T-helper 1 cell (primary cell): ENCODE results near the gene REL.
"Not testable (repeated sequence)": the region's sequence is repeated elsewhere in the genome, so short reads cannot be mapped to it uniquely, and the experiment has no call there.

Experiments used
- DNase-seq, 5 donors: peaks; one replicate each; pipeline ENCODE4 v3.0.0-alpha.2; 2012 to 2020
- total RNA-seq, 4 donors: gene quantifications; one replicate each; lab custom pipeline; 2026; lab: John Stamatoyannopoulos, UW

REL gene
- total RNA-seq: 91.8 to 181 (median 140) reads per million in 4 donors

DNA sequence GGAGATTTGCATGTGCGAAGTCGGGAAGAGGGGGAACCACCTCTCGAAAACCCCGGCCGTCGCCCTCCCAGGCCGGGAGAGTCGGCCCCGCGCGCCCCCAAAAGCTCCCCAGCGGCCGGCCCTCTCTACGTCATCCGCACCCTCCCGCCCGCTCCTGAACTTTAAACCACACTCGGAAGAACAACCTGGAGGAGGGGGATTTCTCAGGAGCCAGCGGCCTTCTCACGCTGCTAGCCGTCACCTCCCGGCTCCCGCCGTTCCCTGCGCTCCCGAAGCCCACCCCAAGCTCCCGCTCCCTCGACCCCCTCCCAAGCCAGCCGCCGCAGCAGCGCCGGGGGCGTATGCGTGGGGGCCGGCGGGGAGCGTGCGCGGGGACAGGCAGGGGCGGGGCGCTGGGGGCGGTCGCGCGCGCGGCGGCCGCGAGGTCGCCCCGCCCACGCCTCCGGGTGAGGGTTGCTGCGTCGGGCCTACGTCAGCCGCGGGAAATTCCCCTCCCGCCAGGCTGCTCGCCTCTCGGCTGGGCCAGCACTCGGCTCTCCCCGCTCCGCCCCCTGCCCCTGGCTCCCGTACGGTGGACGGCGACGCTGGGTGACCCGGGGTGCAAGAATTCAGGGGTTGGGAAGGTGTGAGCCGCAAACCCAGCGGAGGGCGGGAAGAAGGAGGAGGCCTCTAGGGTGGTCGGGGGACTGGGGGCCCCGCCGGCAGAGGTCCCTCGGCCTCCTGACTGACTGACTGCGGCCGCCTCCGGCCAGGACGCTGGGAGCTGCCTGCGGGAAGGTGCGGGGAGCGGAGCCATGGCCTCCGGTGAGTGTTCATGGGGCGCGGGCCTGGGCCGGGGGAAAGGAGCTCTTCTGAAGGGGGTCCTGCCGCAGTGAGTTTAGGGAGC lies at the start of gene REL:
Gene REL (plus strand): TSS at position 528 of the 886 bp plus-strand sequence. CDS start 267 bp downstream, at position 795.
- DNase-seq: peak; percentile 81 to 92 (median 86)

- no peak for DNase-seq
These were observed 49.5 kb upstream of the REL start for GRCh38 chr2:60831921-60832320.

DNA sequence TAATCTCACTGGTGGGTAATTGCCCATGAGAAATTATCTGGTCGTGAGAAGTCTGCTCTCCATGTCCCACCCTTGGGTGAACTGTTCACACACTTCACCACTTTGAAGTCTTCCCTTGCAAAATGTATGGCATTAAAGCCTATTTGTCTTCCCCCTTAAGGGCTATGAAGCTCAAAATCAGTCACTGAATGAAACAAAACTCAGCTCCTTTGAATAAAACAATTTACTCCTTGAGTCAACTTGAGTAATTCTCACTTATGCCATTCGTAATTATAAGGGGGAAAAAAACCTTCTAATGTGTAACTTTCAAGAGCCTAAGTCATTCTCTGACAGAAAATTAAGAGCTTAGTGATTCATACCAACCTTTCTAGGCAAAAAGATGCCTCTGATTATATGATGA lies 48.8 kb upstream of the REL start:
- DNase-seq: no peak

- no peak for DNase-seq
These were observed 47.1 kb upstream of the REL start for GRCh38 chr2:60834270-60834717.

DNA sequence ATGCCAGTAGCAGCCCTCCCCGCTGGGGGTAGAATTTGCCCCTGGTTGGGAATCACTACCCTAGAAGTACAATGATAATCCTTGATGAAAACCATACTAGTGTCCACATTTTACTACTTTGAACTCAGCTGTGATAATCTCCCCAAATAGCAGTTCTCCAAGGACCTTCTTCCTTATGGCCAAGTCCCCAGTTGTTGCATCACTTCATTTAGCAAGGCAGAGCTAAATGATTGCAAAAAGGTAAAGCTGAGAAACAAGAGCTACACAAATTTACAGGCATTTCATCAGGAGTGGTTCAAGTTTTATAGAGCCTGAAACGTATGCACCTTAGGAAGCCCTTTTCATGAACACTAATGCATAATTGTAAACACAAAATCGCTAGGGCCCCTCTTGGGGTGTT lies 44.9 kb upstream of the REL start:
- no peak for DNase-seq

- DNase-seq: no peak
These were observed 44.3 kb upstream of the REL start for GRCh38 chr2:60837123-60837522.

- DNase-seq: no peak
These were observed 42.9 kb upstream of the REL start for GRCh38 chr2:60838481-60838880.

- DNase-seq: no peak
These were observed 42.1 kb upstream of the REL start for GRCh38 chr2:60839126-60839813.

- DNase-seq: no peak
These were observed 40.5 kb upstream of the REL start for GRCh38 chr2:60840880-60841279.

DNA sequence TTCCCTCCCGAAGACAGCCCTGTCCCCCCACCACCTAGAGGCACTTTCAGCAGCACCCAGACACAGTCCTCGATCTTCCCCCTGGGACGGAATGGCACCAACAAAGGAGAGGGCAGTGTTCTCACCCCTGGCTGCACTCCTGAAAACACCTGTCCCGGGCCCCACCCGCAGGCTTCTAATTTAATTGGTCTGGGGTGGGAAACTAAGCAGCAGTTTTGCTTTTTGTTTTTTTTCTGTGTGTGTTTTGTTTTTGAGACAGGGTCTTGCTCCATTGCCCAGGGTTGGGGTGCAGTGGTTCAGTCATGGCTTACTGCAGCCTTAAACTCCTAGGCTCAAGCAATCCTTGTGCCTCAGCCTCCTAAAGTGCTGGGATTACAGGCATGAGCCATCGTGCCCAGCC lies 38.4 kb upstream of the REL start:
- no peak for DNase-seq

DNA sequence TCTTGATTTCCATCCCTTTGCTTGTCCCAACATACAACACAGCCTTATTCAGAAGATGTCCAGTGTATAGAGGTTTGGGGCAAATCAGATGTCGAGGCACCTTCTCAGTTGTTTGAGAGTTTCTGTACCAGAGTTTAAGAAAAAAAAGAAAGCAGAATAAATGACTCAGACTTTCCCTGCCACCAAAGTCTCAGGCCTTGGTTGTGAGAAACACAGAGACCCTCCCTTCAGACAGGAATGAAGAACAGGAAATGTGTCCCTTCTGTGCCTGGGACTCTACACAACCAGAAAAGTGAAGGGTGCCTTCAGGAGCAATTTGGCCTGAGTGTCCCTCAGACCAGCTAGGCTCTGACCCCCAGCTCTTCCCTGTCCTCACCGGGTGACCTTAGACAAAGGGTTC lies 37.3 kb upstream of the REL start:
- DNase-seq: no peak

GRCh38 chr2:60847854-60848253 lies 33.5 kb upstream of the REL start:
- no peak for DNase-seq

- no peak for DNase-seq
These were observed 32.2 kb upstream of the REL start for GRCh38 chr2:60849187-60849586.

- DNase-seq: no peak
These were observed 29.0 kb upstream of the REL start for GRCh38 chr2:60852282-60852860.

DNA sequence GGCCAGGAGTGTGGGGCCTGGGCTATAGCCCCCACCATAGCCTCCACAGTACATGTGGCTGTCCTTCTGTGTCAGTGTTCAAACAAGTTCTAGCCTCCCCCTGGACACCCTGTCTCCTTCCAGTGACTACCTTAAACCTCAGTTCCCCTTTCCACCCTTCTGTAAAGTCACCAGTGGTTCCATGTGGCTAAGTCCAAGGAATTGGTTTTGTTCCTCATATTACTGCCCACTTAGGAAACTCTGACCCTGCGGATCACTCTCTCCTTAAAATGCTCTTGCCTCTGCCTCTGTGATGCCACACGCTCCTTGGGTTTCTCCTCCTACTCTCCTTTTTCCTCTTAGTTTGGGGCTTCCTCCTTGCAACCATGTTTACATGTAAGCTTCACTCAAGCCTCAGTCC lies 27.8 kb upstream of the REL start:
- no peak for DNase-seq

GRCh38 chr2:60855989-60856669 lies 25.2 kb upstream of the REL start:
- DNase-seq: no peak

- no peak for DNase-seq
These were observed 24.3 kb upstream of the REL start for GRCh38 chr2:60857056-60857455.

- no peak for DNase-seq
These were observed 22.5 kb upstream of the REL start for GRCh38 chr2:60858897-60859311.

- no peak for DNase-seq
These were observed 19.6 kb upstream of the REL start for GRCh38 chr2:60861736-60862135.

DNA sequence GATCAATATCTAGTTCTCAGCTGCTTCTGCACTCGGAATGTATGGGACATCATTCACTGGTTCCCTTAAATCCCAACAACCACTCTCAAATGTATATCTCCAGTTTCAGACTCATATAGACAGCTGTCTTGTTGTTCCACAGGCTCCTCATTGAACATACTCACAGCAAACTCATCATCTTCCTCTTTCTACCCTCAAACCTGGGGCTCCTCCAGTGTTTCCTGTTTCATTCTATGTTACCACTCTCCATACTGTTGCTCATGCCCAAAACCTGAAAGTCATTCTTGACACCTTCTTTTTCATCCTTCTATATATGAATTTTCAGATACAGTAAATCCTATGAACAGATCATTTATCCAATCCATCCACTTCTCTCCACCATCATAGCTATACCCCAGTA lies 18.7 kb upstream of the REL start:
- no peak for DNase-seq

GRCh38 chr2:60865361-60865760 lies 16.0 kb upstream of the REL start:
- not testable (repeated sequence) for DNase-seq

GRCh38 chr2:60867007-60867406 lies 14.4 kb upstream of the REL start:
- DNase-seq: no peak

- peak in 2 of 5 donors; percentile 3 to 73 for DNase-seq
These were observed 13.5 kb upstream of the REL start for GRCh38 chr2:60867848-60868247.
